RPMI7951 (cell line): ENCODE results near the gene LSP1. TPM values are rescaled to one million over a fixed set of nuclear protein-coding genes. Genes with fewer than 3 reads are reported as not detected.

Experiments
- DNase-seq: peaks from one replicate; pipeline ENCODE4 v3.0.0-alpha.2; 2012; ENCODE audit warnings: low read depth
- total RNA-seq: library from RNA; depleted of rRNA; stranded (reverse); fragments of >200 nt; shearing (Covaris generic); gene quantifications from 2 replicates; pipeline ENCODE4 v1.2.3, GENCODE V29; 2014

LSP1 gene
- total RNA-seq, 1 experiment from 2014 or later = 3.8 TPM

- peak; percentile 47 for DNase-seq
Observed at GRCh38 chr11:1837171-1838076, 15.5 kb upstream of the LSP1 start.

GRCh38 chr11:1838077-1838425 is 14.8 kb upstream of the LSP1 start:
- no peak for DNase-seq

GRCh38 chr11:1838426-1839144 is 14.3 kb upstream of the LSP1 start, which contains the start of gene TNNI2:
TSS of gene TNNI2 (plus strand) at chr11:1838981. CDS start at chr11:1839697, 716 bp downstream.
- no peak for DNase-seq

- no peak for DNase-seq
Observed at GRCh38 chr11:1839204-1839923, 13.5 kb upstream of the LSP1 start.

GRCh38 chr11:1839924-1840779 is 12.7 kb upstream of the LSP1 start:
- no peak for DNase-seq

- no peak for DNase-seq
Observed at GRCh38 chr11:1840780-1841480, 12.0 kb upstream of the LSP1 start.

- DNase-seq = no peak
Observed at GRCh38 chr11:1841511-1842148, 11.3 kb upstream of the LSP1 start.

- DNase-seq = no peak
Observed at GRCh38 chr11:1842149-1843097, 10.5 kb upstream of the LSP1 start.

GRCh38 chr11:1843098-1843473 is 9.8 kb upstream of the LSP1 start:
- DNase-seq = no peak

- no peak for DNase-seq
Observed at GRCh38 chr11:1843796-1844195, 9.1 kb upstream of the LSP1 start.

GRCh38 chr11:1844221-1845094 is 8.4 kb upstream of the LSP1 start:
- peak; percentile 53 for DNase-seq

- no peak for DNase-seq
Observed at GRCh38 chr11:1845095-1845429, 7.8 kb upstream of the LSP1 start.

GRCh38 chr11:1845561-1846452 is 7.1 kb upstream of the LSP1 start:
- DNase-seq = no peak

GRCh38 chr11:1846453-1846932 is 6.4 kb upstream of the LSP1 start:
- DNase-seq = no peak

- DNase-seq = no peak
Observed at GRCh38 chr11:1847006-1847735, 5.7 kb upstream of the LSP1 start.

- no peak for DNase-seq
Observed at GRCh38 chr11:1847926-1848639, 4.8 kb upstream of the LSP1 start.
